Mucosa of gallbladder (tissue), 1 donor: ENCODE measurements around the gene PLA2G12A. TPM values are rescaled to one million over a fixed set of nuclear protein-coding genes. Genes with fewer than 3 reads are reported as not detected.

ENCODE experiments used
- DNase-seq: peaks from one replicate; pipeline ENCODE4 v3.0.0-alpha.2; 2020; ENCODE audit warnings: low spot score
- total RNA-seq: library from RNA; stranded (reverse); gene quantifications from one replicate; pipeline ENCODE4 v1.2.1, GENCODE V29; 2021
- donor health status: DM: no; HTN: no; CAD: no.

Gene PLA2G12A
- total RNA-seq: 35.0 TPM

DNA sequence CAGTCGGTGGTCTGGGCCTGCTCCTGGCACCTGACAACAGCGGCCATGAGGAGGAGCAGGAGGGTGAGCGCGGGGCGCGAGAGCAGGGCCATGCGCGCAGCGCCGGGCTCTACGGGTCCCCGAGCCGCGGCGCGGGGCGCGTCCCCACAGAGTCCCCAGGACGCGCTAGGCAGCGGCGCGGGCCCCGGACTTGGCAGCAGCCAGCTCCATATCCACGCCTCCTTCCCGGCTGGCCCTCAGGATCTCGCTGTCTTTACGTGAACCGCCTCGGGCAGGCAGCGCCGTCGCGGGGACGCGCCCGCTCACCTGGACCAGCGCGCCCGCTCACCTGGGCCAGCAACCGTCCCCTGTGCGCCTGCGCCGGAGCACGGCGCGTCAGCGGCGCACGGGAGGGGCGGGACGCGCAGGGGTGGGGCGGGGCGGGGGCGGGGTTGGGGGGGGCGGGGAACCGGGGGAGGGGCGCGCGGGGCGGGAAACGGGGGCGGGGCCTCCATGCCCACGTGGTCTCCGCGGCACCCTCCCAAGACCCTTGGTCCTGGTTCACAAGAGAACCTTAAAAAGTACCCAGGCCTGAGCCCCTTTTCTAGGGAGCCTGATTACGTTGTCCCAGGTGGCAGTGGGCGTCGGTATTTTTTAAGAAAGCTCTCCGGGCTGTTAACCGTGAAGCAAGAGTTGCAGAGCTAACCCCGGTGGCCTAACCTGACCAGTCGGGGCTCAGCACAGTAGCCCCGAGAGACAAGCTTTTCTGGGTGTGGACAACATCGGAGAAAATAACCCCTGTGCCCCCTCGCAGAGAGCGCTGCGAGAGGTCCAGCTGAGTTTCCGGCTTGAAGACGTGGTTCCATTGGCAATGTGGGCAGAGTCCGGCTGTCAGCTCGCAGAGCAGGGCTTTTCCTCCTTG is at the start of gene PLA2G12A:
Gene PLA2G12A (minus strand): TSS at position 353 of the 901 bp plus-strand sequence. CDS start 261 bp downstream, at position 92.
- DNase-seq: peak; percentile 83

DNA sequence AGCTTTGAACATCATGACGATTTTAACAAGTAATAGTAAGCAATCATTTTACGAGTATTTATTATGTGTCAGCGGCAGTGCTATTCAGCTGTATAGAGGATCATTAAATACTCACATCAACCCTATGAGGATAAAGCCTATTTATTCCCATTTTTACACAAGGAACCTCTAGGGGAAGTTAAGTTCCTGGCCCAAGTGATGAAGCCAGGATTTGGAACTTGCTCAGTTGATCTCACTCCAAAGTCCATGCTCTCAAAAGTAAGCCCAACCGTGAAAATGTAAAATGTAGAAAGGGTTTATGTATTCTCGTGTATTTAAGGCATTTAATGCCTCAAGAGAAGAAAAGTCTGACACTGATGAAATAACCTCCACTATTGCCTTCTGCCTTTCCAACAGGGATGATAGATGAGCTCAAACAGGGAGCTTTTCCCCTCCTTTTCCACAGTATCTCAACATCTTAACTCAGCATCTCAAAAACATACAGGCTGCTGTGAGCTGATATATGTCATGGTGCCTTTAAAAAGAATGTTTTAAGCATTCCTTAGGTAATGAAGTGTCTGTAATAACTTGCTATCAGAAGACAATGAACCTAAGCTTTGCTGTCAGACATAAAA is 35.0 kb upstream of the PLA2G12A start:
- no peak for DNase-seq

DNA sequence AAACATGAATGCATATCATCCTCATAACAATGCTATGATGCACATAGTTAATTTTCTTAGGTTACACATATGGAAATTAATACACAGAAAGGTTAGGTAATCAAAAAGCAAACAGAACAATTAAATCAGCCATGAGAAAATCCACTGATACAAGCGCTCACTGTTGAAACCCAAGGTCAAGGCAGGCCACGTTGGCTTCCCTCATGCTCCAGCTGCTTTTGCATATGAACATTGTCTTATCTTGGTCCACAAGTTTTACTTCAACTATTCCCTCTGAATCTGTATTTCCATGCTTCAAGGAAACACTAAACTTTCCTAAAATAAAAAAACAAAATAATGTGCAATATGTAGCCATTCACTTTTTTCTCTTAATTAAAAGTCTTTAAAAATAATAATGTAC is 34.5 kb upstream of the PLA2G12A start:
- no peak for DNase-seq

DNA sequence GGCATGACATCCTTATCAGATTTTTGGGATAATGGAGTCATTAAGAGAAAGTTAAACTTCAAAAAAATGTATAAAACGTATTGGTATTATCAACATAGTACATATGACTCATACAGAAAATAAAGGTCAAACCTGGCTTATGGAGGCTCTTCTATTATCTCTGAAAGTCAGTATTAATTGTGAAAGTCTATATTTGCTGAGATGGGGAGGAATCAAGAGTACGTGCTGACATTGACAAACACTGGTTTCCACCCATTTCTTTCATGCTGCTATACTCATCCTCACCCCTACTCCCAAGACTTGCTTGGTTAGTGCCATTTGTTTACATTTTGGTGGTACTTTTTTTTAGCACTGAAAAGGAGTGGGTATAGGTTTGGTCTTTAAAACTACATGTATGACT is 30.8 kb upstream of the PLA2G12A start:
- DNase-seq: no peak

DNA sequence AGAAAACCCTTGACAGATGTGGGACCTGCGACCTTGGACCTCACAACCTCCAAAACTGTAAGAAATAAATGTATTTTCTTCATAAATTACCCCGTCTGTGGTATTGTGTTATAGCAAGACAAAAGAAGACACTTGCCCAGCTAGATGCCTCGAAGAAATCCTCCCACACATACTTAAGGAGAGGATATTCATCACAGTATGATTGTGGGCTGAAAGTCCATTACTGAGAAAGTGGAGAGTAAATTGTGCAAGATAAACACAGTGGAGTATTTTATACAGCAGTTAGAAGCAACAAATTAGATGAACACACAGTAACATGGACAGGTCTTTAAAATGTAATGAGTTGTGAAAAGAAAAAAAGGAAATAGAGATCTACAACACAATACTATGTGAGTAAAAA is 25.8 kb upstream of the PLA2G12A start:
- no peak for DNase-seq

DNA sequence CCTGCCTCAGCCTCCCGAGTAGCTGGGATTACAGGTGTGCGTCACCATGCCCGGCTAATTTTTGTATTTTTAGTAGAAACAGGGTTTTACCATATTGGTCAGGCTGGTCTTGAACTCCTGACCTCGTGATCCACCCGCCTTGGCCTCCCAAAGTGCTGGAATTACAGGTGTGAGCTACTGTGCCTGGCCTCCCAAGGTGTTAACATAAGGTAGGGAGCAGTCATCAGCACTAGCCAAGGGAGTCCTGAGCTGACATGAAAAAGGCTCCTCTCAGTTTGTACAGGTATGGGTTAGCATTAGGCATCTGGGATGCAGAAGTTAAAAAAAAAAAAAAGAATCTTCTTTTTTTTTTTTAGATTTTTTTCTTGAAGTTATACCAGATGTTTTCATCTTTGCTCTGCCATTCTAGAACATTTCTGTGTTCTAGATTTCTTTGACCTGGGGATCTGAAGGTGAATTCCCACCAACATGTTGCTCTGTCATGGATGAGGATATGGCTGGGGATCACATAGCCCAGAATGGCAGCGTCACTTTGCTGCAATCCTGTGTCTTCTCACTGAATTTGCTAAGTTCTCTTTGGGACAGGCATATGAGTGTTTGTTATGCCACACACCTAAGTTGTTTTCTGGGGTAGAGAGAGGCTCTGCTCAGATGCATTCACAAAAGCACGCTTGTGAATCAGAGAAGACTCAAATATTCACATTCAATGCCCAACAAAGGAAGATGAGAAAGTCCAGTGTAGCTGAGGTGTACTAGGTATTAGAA is 24.4 kb upstream of the PLA2G12A start:
- DNase-seq: no peak

DNA sequence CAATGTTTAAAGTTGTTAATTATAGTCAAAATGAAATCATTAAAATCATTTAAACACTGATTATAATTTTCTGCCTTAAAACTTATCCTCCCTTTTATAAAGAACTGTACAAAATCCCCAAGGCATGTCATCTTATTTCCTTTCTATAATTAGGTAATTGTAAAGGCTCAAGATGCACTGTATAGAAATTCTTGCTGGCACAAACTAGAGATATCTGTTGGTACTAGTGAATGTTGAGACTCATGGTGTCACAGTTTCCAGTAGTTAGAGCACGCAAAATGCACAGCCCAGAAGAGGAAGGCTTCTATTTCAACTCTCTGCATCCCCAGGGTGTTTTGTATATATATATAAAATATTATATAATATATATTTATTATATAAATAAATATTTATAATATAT is 22.7 kb upstream of the PLA2G12A start:
- no peak for DNase-seq

DNA sequence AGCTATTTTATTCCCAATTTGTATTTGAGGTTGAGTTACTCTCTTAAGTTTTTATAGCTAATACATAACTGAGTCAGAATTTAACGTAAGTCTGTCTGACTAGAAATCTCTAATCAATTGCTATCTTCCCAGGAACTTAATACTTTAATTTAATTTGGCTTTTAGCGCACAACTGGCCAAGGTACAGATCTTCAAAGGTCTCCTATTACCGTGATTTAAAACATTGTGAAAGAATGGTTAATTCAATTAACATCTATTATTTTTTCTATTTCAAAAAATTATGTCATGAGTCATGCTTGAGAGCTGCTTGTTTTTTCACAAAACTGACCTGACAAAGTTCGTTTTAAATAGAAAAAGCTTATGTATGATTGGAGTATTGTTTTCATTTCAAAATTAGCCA is 22.0 kb upstream of the PLA2G12A start:
- no peak for DNase-seq

DNA sequence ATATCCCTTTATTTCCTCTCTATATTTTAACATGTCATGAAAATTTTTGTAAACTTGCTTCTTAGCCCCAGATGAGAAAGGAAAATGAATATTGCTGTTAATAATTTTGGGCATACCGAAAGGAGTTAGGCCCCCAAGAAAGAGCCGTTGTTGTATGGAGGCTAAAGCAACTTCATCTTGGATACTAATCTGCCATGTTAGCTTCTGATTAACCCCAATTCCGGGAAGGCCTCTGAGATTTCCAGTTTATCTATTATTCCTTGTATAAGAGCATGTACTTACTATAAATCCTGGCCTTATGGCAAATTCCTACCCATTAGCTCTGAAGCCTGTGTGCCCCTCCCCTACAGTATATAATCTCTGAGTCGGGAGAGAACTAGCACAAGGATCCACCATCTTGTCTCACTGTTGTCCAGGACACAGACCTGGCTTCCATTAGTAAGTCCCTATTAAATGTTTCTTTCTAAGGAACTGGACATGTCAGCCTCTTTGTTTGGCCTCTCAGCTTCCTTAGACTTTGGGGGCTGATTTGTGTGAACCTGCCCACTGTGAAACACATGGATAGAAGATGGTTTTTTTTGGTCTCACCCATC is 20.9 kb upstream of the PLA2G12A start:
- no peak for DNase-seq

DNA sequence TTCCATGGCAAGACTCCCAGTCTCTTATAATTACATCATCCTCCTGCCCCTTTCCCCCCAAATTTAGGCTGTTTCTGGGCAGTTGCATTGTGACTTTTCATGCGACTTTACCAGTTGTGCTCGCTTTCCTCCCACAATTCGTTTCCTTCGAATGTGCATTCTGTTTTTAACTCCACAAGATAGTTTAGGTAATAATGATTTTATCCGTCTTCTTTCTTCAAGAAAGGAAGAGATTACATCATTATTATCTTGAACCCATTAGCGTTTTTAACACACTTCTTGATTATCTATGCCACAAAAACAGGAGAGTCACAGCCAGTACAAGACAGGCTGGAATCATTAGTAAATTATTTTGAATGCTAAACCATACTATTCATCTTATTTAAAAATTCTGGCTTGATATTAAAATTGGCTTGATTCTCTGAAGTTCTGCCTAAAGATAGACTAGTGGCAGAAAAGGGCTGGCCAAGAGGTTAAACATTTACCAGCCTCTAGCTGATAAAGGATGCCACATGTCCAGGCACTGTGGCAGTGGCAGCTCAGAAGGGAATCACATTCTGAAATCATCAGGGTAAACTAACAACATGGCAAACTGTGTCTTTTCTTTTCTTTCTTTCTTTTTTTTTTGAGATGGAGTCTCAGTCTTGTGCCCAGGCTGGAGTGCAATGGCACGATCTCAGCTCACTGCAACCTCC is 19.7 kb upstream of the PLA2G12A start:
- no peak for DNase-seq

DNA sequence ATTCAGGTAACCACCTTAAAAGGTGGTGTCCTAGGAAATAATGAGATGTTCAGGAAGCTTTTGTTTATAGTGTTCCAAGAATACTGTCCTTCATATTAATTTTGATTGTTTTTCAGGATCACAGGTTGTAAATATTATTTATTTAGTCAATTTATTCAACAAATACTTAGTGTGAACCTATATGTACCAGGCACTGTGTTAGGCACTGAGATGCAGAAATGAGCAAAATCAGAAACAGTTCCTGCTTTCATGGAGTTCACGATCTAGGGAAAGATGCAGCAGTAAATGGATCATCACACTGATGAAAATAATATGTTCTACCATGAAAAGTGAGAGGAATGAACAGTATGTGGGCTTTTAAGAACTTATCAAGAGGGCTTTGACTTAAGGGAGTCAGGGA is 18.2 kb upstream of the PLA2G12A start:
- no peak for DNase-seq

DNA sequence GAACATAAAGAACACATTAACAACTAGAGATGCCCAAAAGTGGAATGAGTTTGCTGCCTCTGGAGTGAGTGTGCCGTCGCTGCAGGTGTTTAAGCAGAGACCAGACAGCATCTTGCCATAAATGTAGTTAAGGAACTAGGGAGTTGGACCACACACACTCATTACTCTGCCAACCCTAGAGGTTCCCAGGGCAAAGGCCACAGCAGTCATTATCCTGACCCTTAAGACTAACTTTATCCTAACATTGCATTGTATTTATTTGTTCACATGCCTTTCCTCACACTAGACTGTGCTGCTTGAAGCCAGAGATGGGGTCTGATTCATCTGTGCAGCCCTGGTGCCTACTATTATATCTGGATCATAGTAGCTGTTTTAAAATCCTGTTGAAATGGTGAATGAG is 16.9 kb upstream of the PLA2G12A start:
- DNase-seq: no peak

DNA sequence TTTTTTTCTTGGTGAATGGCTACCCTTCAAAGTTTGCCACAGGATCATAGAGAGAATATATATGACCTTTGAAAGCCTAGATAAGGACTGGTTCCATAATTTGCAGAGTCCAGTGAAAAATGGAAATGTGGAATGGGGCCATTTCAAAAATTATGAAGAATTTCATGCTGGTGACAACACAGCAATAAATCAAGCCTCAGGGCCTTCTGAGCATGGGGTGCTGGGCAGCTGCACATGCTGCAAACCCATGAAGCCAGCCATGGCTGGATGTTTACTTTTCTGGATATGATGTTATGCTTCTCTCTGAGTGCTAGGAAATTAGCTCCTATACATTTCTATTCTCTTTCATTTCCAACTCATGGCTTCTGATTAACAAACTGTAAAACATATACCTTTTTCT is 16.0 kb upstream of the PLA2G12A start:
- no peak for DNase-seq

DNA sequence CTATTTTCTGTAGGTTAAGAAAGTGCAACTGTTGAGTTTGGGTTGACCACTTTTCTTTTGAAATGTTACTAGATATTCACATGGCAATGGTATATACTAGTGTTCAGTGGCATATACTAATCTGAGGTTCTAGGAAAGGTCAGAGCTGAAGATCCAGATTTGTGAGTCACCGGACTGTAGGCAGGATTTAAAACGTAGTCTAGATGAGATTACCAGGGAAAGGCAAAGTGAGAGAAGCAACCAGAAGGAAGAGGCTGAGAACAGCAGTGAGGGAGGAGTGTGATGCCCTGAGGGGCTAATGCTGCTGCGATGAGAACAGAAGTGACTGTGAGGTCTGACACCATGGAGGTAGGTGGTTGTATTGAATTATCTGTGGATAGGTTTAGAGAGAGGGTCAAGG is 9.7 kb upstream of the PLA2G12A start:
- DNase-seq: no peak

DNA sequence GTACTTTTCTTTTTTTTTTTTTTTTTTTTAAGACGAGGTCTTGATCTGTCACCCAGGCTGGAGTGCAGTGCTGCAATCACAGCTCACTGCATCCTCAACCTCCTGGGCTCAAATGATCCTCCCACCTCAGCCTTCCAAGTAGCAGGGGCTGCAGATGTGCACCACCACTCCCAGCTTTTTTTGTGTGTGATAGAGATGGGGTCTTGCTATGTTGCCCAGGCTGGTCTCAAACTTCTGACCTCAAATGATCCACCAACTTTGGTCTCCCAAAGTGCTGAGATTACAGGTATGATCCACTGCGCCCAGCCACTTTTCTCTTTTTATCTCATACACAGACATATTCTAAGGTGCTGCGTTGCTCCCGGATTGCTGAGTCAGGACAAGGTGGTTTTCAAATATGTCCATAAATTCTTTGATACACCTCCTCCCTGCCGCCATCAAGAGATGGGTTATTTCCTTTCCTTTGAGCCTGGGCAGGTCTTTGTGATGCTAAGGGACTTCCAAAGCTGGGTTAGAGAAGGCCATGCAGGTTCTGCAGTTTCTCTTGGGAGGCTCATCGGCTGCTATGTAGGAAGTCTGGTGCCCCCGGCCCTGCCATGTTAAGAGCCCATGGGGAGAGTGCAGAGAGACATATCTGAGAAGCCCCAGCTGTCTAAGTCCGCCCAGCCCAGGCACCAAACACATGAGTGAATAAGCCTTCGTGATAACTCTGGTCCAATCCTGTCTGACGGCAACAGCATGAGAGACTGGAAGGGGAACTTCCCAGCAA is 8.4 kb upstream of the PLA2G12A start:
- no peak for DNase-seq

DNA sequence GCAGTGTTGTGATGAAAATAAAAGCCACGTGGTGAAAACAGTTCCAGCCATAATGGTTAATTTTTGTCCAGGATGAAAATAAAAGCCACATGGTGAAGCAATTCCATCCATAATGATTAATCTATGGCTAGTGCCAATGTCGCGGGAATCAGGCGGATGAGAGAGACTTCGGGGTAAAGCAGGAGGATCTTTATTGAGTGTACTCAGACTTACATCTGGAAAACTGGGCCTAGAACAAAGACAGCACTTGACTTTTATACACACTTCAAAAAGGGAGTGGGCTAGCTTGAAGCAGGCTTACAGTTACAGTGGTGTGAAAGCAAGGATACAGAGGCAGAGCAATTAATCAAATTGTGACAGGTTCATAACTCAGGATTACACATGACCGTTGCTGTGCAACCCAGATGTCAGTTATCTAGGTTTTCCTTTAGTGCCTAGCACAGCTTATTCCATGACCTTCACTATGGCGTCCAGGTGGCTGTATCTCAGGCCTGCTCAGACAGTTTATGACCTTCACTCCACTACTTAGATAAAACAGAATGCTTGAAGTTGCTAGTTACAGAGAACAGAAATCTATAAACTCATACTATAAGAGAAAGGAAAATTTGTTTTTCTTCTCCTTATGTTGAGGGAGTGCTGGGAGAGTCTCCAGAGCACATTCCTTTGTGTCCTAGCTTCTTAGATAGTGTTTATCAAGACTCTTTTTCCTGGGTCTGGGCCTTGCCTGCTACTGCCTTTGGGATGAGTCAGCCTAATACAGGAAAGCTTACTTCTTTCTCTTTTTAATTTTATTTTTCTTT is 5.9 kb upstream of the PLA2G12A start:
- DNase-seq: no peak

DNA sequence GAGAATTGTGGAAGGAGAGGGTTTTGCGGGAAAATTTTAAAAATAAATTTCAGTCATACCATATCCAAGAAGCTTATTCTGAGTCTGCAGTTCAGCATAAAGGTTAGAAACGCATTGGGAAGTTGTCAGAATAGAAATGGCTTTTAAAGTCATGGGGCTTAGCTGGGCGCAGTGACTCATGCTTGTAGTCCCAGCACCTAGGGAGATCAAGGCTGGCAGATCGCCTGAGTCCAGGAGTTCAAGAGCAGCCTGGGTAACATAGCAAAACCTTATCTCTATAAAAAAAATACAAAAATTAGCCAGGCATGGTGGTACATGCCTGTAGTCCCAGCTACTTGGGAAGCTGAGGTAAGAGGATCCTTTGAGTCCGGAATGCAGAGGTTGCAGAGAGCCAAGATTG is 3.9 kb upstream of the PLA2G12A start:
- no peak for DNase-seq

DNA sequence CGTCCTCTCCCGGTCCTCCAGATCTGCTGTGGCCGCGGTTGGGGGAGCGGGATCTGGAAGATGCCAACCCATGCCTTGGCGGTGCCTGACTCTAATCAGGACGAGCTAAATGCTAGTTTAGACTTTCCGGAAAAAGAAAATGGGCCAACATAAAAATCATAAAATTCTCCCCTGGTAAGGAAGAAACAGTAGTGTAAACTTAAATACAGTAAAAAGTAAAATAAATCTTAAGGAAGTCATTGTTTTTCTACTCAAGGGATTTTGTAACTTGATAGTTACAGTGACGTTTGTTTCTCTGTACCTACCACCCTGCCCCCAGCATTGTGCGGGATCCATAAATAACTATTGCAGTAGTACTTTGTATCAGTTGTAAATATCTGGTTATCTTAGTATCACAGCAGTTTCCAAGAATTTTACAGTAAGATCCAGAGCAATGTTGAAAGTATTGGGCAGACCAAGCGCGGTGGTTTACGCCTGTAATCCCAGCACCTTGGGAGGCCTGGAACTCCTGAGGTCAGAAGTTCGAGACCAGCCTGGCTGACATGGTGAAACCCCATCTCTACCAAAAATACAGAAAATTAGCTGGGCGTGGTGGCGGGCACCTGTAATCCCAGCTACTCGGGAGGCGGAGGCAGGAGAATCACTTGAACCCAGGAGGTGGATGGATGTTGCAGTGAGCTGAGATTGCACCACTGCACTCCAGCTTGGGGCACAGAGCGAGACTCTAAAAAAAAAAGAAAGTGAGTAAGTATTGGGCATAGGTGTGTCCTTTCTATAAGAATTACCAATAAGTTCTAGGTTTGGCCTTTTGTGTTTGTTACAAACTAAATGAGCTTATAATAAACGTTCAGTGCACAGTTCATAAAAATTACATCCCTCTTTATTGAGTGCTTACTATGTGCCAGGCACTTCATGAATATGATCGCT is 1.0 kb upstream of the PLA2G12A start:
- DNase-seq: no peak
